Right lobe of liver (tissue), 4 donors: ENCODE measurements around the gene AAMP.

Experiments used
- CTCF ChIP-seq, 4 donors: fragments of 200-600 bp in 3 of 4; fragments of 450-650 bp in 1 of 4; IDR thresholded peaks; one replicate each; pipeline versions ENCODE4 v1.5.1 to v1.8.0; 2016 to 2022; ENCODE audit warnings: antibody characterized with exemption in 4 of 4, mild to moderate bottlenecking in 2 of 4
- POLR2A ChIP-seq: fragments of 450-650 bp; IDR thresholded peaks from one replicate; pipeline ENCODE4 v1.6.1; 2017; ENCODE audit warnings: antibody characterized with exemption, mild to moderate bottlenecking
- donor health status: DM: no; HTN: no; CAD: no.
- donor health status: DM: no; HTN: no; CAD: no.
- donor health status: DM: no; HTN: yes; CAD: no.

DNA sequence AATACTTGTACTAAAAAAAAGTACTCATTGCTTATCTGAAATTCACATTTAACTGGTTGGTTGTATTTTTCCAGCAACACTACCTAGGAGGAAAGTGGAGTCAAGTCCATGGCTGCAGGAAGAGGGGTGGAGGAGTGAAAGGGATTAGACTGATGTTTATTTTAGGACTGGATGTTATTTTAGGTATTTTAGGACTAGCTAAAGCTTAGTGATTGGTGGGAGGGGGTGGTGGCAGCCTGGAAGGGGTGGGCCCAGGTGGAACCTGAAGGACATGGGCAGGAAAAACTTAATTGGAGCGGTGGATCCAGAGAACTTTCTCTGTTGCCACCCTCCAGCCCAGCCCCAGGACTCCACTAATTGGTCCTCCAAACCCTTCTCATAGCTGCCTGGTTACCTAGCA is 26.3 kb upstream of the AAMP start:
- TF ChIP-seq CTCF (IDR thresholded peaks at IDR 0.05) (no peak), POLR2A (no peak)
